Uterus (tissue), 2 donors: ENCODE measurements around the gene GRM8.

ENCODE experiments used
- POLR2A ChIP-seq, 2 donors: fragments of 450-650 bp; IDR thresholded peaks; one replicate each; pipeline ENCODE4 v1.6.1; 2016; ENCODE audit warnings: antibody characterized with exemption in 2 of 2, mild to moderate bottlenecking in 1 of 2, moderate library complexity in 1 of 2
- TF ChIP-seq, protein P1 (sequence below), 4 experiments: fragments of 200-600 bp in 2 of 4; fragments of 450-650 bp in 2 of 4; sonication (generic) in 2 of 4; IDR thresholded peaks; one replicate each; pipeline ENCODE4 v1.5.1; 2016 to 2019; ENCODE audit warnings: antibody characterized with exemption in 4 of 4, mild to moderate bottlenecking in 2 of 4, moderate library complexity in 1 of 4

DNA sequence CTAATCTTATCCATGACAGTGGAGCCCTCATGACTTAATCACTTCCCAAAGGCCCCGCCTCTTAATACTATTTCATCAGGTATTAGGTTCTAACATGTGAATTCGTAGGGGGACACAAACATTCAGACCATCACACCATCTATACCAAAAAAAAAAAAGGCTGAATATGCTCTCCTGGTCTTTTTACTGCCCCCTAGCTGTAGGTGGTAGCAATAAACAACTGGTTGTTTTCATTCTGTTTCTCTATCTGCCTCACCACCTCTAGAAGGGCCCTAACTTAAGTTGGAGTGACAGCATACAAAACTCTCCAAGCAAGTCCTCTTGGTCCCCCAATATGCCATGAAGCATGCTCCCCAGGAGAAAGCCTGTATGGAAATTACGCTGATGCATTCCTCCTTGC is 94.1 kb downstream of the GRM8 start:
- TF ChIP-seq, protein P1, sequence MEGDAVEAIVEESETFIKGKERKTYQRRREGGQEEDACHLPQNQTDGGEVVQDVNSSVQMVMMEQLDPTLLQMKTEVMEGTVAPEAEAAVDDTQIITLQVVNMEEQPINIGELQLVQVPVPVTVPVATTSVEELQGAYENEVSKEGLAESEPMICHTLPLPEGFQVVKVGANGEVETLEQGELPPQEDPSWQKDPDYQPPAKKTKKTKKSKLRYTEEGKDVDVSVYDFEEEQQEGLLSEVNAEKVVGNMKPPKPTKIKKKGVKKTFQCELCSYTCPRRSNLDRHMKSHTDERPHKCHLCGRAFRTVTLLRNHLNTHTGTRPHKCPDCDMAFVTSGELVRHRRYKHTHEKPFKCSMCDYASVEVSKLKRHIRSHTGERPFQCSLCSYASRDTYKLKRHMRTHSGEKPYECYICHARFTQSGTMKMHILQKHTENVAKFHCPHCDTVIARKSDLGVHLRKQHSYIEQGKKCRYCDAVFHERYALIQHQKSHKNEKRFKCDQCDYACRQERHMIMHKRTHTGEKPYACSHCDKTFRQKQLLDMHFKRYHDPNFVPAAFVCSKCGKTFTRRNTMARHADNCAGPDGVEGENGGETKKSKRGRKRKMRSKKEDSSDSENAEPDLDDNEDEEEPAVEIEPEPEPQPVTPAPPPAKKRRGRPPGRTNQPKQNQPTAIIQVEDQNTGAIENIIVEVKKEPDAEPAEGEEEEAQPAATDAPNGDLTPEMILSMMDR (IDR thresholded peaks at IDR 0.05), result no peak
- TF ChIP-seq POLR2A (IDR thresholded peaks at IDR 0.05), result no peak
